CD14-positive monocyte (primary cell): ENCODE data around the gene PAMR1. TPM values are rescaled to one million over a fixed set of nuclear protein-coding genes. Genes with fewer than 3 reads are reported as not detected.

Source experiments
- DNase-seq, 3 donors: peaks; one replicate each; pipeline ENCODE4 v3.0.0-alpha.2; 2011 to 2022
- H2AFZ ChIP-seq: 2 replicates; pipeline ENCODE4 v1.6.0; 2012; ENCODE audit warnings: mild to moderate bottlenecking, low read depth, low read length, inconsistent platforms; ENCODE audit not compliant: insufficient read depth, poor library complexity, severe bottlenecking
- H3K27ac ChIP-seq, 2 donors: 1 replicate in 1 of 2; 2 replicates in 1 of 2; pipeline ENCODE4 v1.5.1; 2012 to 2013; ENCODE audit warnings: low read length in 2 of 2, control low read depth in 1 of 2, inconsistent platforms in 1 of 2, low read depth in 1 of 2, mild to moderate bottlenecking in 1 of 2
- H3K27me3 ChIP-seq, 2 donors: one replicate each; pipeline versions ENCODE4 v1.6.0 to v1.6.1; 2011 to 2013; ENCODE audit warnings: low read length in 2 of 2; ENCODE audit not compliant: control insufficient read depth in 2 of 2, insufficient read depth in 2 of 2
- H3K36me3 ChIP-seq, 2 donors: replicated peaks in 1 of 2; 1 replicate in 1 of 2; 2 replicates in 1 of 2; pipeline versions ENCODE4 v1.5.1 to v1.6.1; 2012 to 2013; ENCODE audit warnings: low read length in 2 of 2, control low read depth in 1 of 2, inconsistent platforms in 1 of 2, mild to moderate bottlenecking in 1 of 2; ENCODE audit not compliant: insufficient read depth in 2 of 2, control insufficient read depth in 1 of 2
- H3K4me1 ChIP-seq, 2 donors: 1 replicate in 1 of 2; 2 replicates in 1 of 2; pipeline versions ENCODE4 v1.5.1 to v1.6.1; 2012 to 2013; ENCODE audit warnings: low read length in 2 of 2, control low read depth in 1 of 2, inconsistent platforms in 1 of 2, mild to moderate bottlenecking in 1 of 2, moderate library complexity in 1 of 2; ENCODE audit not compliant: insufficient read depth in 2 of 2, control insufficient read depth in 1 of 2
- H3K4me2 ChIP-seq: replicated peaks from 2 replicates; pipeline ENCODE3; 2012; ENCODE audit warnings: low read length, moderate library complexity, mild to moderate bottlenecking; ENCODE audit not compliant: poor library complexity, severe bottlenecking; ENCODE audit errors: extremely low read depth
- H3K4me3 ChIP-seq, 3 experiments: fragments of 200-600 bp in 1 of 3; sonication (generic) in 1 of 3; replicated peaks in 1 of 3; 1 replicate in 2 of 3; 2 replicates in 1 of 3; pipeline ENCODE4 v1.5.1; 2011 to 2013; ENCODE audit warnings: low read length in 3 of 3, mild to moderate bottlenecking in 3 of 3, control low read depth in 2 of 3, low read depth in 2 of 3, inconsistent platforms in 1 of 3, moderate library complexity in 1 of 3
- H3K79me2 ChIP-seq: 2 replicates; pipeline ENCODE4 v1.6.0; 2012; ENCODE audit warnings: mild to moderate bottlenecking, control low read depth, inconsistent platforms, low read length, moderate library complexity; ENCODE audit not compliant: insufficient read depth
- H3K9ac ChIP-seq: 2 replicates; pipeline ENCODE4 v1.6.0; 2017; ENCODE audit warnings: low read length, mild to moderate bottlenecking; ENCODE audit not compliant: insufficient read depth, poor library complexity, severe bottlenecking
- H3K9me3 ChIP-seq, 2 donors: replicated peaks in 1 of 2; 1 replicate in 1 of 2; 2 replicates in 1 of 2; pipeline versions ENCODE4 v1.5.1 to v1.6.1; 2012 to 2013; ENCODE audit warnings: low read length in 2 of 2, control low read depth in 1 of 2; ENCODE audit not compliant: control insufficient read depth in 1 of 2, insufficient read depth in 1 of 2
- H4K20me1 ChIP-seq: 2 replicates; pipeline ENCODE4 v1.6.0; 2012; ENCODE audit warnings: mild to moderate bottlenecking, low read length, control low read depth, moderate library complexity; ENCODE audit not compliant: insufficient read depth
- H3K27ac Mint-ChIP-seq, 7 donors: one replicate each; pipeline ENCODE4 v1.8.0; 2020; ENCODE audit warnings: mild to moderate bottlenecking in 7 of 7, mixed read lengths in 7 of 7, moderate library complexity in 6 of 7, inconsistent platforms in 2 of 7
- H3K27me3 Mint-ChIP-seq, 3 donors: one replicate each; pipeline ENCODE4 v1.8.0; 2021 to 2022; ENCODE audit warnings: low read depth in 3 of 3, mild to moderate bottlenecking in 3 of 3, mixed read lengths in 3 of 3, moderate library complexity in 3 of 3, inconsistent platforms in 1 of 3
- H3K36me3 Mint-ChIP-seq, 2 donors: one replicate each; pipeline ENCODE4 v1.8.0; 2020; ENCODE audit warnings: mixed read lengths in 2 of 2, inconsistent platforms in 1 of 2, mild to moderate bottlenecking in 1 of 2
- H3K4me1 Mint-ChIP-seq: one replicate; pipeline ENCODE4 v1.8.0; 2020; ENCODE audit warnings: mild to moderate bottlenecking, mixed read lengths
- H3K4me3 Mint-ChIP-seq, 2 donors: one replicate each; pipeline ENCODE4 v1.8.0; 2020; ENCODE audit warnings: mild to moderate bottlenecking in 2 of 2, mixed read lengths in 2 of 2, moderate library complexity in 1 of 2
- H3K9me3 Mint-ChIP-seq, 7 donors: one replicate each; pipeline ENCODE4 v1.8.0; 2020 to 2022; ENCODE audit warnings: mixed read lengths in 7 of 7, mild to moderate bottlenecking in 6 of 7, moderate library complexity in 6 of 7, inconsistent platforms in 2 of 7
- WGBS: methylation state at CpG from one replicate; pipeline ENCODE4 v1.1.5; 2013; ENCODE audit warnings: missing lambda C conversion rate; ENCODE audit not compliant: insufficient coverage; 5-methylcytosine and 5-hydroxymethylcytosine counted together
- intact Hi-C, 2 donors: fragments of 100-400 bp; cut with micrococcal nuclease; formaldehyde crosslinking; loops; one replicate each; pipeline versions ENCODE4 v1.15.0 to v1.15.1; 2023
- polyA plus RNA-seq, 3 donors: library from polyadenylated mRNA; depleted of rRNA in 1 of 3; unstranded in 2 of 3; stranded (reverse) in 1 of 3; fragments of 300-500 nt in 2 of 3; fragments of >200 nt in 1 of 3; fragmentation: Illumina TruSeq in 2 of 3; gene quantifications; 1 replicate in 2 of 3; 2 replicates in 1 of 3; pipeline ENCODE4 v1.2.3, GENCODE V29; 2012 to 2021
- TF ChIP-seq, protein P1 (sequence below): fragments of 200-600 bp; IDR thresholded peaks from one replicate; pipeline ENCODE4 v1.8.0; 2022; ENCODE audit warnings: antibody characterized with exemption, mild to moderate bottlenecking

Gene PAMR1
- polyA plus RNA-seq, 3 donors: not detected

GRCh38 chr11:35543481-35543880 is 18.1 kb upstream of the PAMR1 start:
- Mint-ChIP-seq H3K27ac (no peak overlapping the region), H3K4me1 (peaks cover 4% of the 10 kb centered on the region), H3K27me3 (peaks cover 6 to 8% (median 7%) of the 10 kb centered on the region in 3 donors), H3K9me3 (peaks cover 0 to 6% (median 2%) of the 10 kb centered on the region in 7 donors), H3K36me3 (no peaks in the 10 kb centered on the region), H3K4me3 (no peak overlapping the region)
- no peak overlapping the region for H3K4me2 ChIP-seq
- no peak overlapping the region for H3K27ac ChIP-seq
- H3K36me3 ChIP-seq: no peaks in the 10 kb centered on the region
- 100% methylated on average over 1 of the region's 4 CpGs for WGBS
- intact Hi-C loops: no loop called here
- TF ChIP-seq, protein P1, sequence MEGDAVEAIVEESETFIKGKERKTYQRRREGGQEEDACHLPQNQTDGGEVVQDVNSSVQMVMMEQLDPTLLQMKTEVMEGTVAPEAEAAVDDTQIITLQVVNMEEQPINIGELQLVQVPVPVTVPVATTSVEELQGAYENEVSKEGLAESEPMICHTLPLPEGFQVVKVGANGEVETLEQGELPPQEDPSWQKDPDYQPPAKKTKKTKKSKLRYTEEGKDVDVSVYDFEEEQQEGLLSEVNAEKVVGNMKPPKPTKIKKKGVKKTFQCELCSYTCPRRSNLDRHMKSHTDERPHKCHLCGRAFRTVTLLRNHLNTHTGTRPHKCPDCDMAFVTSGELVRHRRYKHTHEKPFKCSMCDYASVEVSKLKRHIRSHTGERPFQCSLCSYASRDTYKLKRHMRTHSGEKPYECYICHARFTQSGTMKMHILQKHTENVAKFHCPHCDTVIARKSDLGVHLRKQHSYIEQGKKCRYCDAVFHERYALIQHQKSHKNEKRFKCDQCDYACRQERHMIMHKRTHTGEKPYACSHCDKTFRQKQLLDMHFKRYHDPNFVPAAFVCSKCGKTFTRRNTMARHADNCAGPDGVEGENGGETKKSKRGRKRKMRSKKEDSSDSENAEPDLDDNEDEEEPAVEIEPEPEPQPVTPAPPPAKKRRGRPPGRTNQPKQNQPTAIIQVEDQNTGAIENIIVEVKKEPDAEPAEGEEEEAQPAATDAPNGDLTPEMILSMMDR: no peak
- DNase-seq: no peak
- H3K4me1 ChIP-seq: no peaks in the 10 kb centered on the region
- H3K9me3 ChIP-seq: no peaks in the 10 kb centered on the region
- H3K79me2 ChIP-seq: no peaks in the 10 kb centered on the region
- H4K20me1 ChIP-seq: no peaks in the 10 kb centered on the region
- H2AFZ ChIP-seq: no peak overlapping the region
- no peak overlapping the region for H3K4me3 ChIP-seq
- no peaks in the 10 kb centered on the region for H3K27me3 ChIP-seq
- no peak overlapping the region for H3K9ac ChIP-seq

DNA sequence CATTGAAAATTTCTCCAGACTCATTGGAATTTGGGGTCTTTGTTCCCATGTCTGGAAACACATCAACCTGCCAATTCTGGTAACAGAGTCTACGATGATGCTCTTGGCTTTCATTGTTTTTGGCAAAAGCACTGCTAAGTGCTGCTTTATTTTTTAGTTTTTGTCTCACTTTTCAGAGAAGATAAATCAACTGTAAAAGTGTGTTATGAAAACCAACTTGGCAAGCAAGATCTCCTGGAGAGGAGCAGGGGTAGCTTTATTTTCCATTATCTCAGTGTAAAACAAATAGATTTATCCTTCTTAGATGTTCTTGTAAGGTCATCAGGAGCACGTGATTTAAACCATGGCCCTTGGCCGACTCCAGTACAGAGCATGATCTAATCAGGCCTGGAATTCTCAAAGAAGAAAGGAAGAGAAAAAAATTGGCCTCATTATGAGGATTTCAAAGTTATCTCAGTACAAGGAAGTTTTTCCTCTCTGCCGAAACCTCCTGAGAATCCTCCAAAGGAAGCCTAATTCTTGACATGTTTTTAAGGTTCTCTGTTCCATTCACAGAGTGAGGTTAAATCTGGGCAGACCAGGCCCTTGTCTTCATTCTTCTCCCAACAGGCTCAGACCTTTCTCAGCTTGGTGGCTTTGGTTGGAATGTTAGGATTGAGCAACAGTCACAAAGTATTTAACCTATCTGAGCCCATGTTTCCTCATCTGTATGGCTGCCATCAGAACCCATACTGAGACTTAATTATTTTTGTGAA is 16.4 kb upstream of the PAMR1 start:
- WGBS: 100% methylated on average over 1 of the region's 4 CpGs
- H3K27ac ChIP-seq: no peak overlapping the region
- no peaks in the 10 kb centered on the region for H3K4me1 ChIP-seq
- Mint-ChIP-seq H3K4me1 (peaks cover 4% of the 10 kb centered on the region), H3K27me3 (peaks cover 5 to 9% (median 8%) of the 10 kb centered on the region in 3 donors), H3K4me3 (no peak overlapping the region), H3K36me3 (no peaks in the 10 kb centered on the region), H3K27ac (no peak overlapping the region), H3K9me3 (peaks cover 0 to 3% (median 0%) of the 10 kb centered on the region in 7 donors)
- no peak for DNase-seq
- H4K20me1 ChIP-seq: no peaks in the 10 kb centered on the region
- H3K4me2 ChIP-seq: no peak overlapping the region
- TF ChIP-seq, protein P1: no peak
- no peak overlapping the region for H2AFZ ChIP-seq
- H3K27me3 ChIP-seq: no peaks in the 10 kb centered on the region
- H3K9me3 ChIP-seq: no peaks in the 10 kb centered on the region
- no peaks in the 10 kb centered on the region for H3K79me2 ChIP-seq
- intact Hi-C loops: no loop called here
- no peak overlapping the region for H3K9ac ChIP-seq
- no peak overlapping the region for H3K4me3 ChIP-seq
- no peaks in the 10 kb centered on the region for H3K36me3 ChIP-seq
